HuH-7.5 (cell line): ENCODE measurements around the gene PTCHD1.

Experiments used
- DNase-seq: peaks from one replicate; pipeline ENCODE4 v3.0.0; 2011; ENCODE audit warnings: low spot score

The PTCHD1 gene

GRCh38 chrX:23398570-23398969 lies 63.9 kb downstream of the PTCHD1 start:
- DNase-seq, result no peak

DNA sequence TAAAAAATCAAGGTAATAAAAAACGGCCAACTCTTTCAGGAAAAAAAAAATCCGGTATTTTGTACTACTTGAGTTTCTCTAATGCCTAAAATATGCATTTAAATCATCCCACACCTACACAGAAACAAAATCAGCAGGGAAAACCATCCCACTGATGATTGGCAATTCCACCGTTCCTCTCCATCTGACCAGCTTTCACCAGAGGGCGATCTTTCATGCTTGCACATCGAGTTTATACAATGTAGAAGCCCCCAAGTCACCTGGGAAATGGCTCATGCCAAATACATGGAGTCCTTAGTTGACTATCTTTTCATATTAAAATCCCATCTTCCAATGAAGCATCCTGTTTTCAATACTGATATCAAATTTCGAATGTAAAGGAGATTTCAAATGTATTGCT lies 69.2 kb downstream of the PTCHD1 start:
- DNase-seq, result no peak

DNA sequence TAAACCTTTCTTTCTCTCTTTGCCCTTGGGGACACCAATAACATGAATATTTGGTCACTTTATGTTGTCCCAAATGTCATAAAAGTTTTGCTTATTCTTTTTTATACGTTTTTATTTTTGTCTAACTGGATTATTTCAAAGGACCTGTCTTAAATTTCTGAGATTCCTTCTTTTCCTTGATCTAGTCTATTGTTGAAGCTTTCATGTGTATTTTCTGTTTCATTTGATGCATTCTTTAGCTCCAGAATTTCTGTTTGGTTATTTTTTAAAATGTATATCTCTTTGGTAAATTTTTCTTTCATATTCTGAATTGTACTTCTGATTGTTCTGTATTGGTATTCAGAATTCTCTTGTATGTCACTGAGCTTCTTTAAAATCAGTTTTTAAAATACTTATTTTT lies 88.3 kb downstream of the PTCHD1 start:
- DNase-seq, result no peak

DNA sequence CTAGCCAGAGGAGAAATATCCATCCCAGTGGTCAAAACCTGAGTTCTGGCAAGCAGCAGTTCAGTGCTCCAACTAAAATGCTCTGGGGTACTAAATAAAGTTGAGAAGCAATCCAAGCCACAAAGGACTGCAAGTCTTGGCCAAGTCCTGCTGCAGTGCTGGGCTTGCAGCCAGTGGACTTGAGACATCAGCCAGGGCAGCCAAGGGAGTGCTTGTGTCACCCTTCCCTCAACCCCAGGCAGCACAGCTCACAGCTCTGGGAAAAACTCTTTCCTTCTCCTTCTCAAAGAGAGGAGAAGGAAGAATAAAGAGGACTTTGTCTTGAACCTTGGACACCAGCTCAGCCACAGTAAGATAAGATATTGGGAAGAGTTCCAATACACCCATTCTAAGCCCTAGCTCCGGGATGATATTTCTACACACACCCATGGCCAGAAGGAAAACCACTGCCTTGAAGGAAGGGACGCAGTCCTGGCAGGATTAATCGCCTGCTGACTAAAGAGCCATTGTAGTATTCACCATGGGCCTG lies 99.8 kb downstream of the PTCHD1 start:
- DNase-seq, result no peak

GRCh38 chrX:23435108-23435507 lies 100.5 kb downstream of the PTCHD1 start:
- no peak for DNase-seq

- DNase-seq, result no peak
These were observed 100.9 kb downstream of the PTCHD1 start for GRCh38 chrX:23435575-23435974.

GRCh38 chrX:23436875-23437274 lies 102.2 kb downstream of the PTCHD1 start:
- DNase-seq, result no peak

- DNase-seq, result no peak
These were observed 116.6 kb downstream of the PTCHD1 start for GRCh38 chrX:23451266-23451665.
